ENCODE data around the gene ZFYVE27.

GRCh38 chr10:97690133-97690532 is 46.8 kb upstream of the ZFYVE27 start:
- TF ChIP-seq CTCF (IDR thresholded peaks at IDR 0.05) = no peak
- TF ChIP-seq POLR2A (IDR thresholded peaks at IDR 0.05) = no peak
